ENCODE results near the gene SIGLEC7.

GRCh38 chr19:51122112-51122981 is 19.8 kb upstream of the SIGLEC7 start:
- TF ChIP-seq SPI1 (IDR thresholded peaks at IDR 0.05; ENCODE audit: low read depth, low read length) (no peak), TAF1 (IDR thresholded peaks at IDR 0.05; ENCODE audit: low read depth, low read length) (no peak), POLR2A (IDR thresholded peaks at IDR 0.05; ENCODE audit: low read depth, low read length) (no peak), POLR2AphosphoS5 (IDR thresholded peaks at IDR 0.05; ENCODE audit: low read depth, low read length) (no peak)
